HEK293 (cell line): ENCODE results near the gene ABHD10.

Experiments
- EGR2 ChIP-seq: fragments of 450-650 bp; formaldehyde crosslinking; IDR thresholded peaks from 2 replicates; pipeline ENCODE4 v1.5.1; 2016; ENCODE audit warnings: low read depth, missing biosample characterization, missing genetic modification characterization
- MEIS1 ChIP-seq: sonication (generic); formaldehyde crosslinking; IDR thresholded peaks from 2 replicates; pipeline ENCODE4 v1.8.1; 2022; ENCODE audit warnings: missing genetic modification reagents, mild to moderate bottlenecking, borderline replicate concordance
- ZNF391 ChIP-seq: fragments of 450-650 bp; formaldehyde crosslinking; IDR thresholded peaks from 2 replicates; pipeline ENCODE4 v1.5.1; 2016; ENCODE audit warnings: low read depth, missing biosample characterization, missing genetic modification characterization, borderline replicate concordance
- ZNF433 ChIP-seq: fragments of 450-650 bp; formaldehyde crosslinking; IDR thresholded peaks from 2 replicates; pipeline ENCODE4 v1.5.1; 2016; ENCODE audit warnings: missing biosample characterization, missing genetic modification characterization, low read depth
- TF ChIP-seq, protein P1 (sequence below): sonication (generic); formaldehyde crosslinking; IDR thresholded peaks from 2 replicates; pipeline ENCODE4 v1.8.1; 2022; ENCODE audit warnings: mild to moderate bottlenecking, moderate library complexity, missing genetic modification reagents
- TF ChIP-seq, protein P2 (sequence below): fragments of 450-650 bp; formaldehyde crosslinking; IDR thresholded peaks from 2 replicates; pipeline ENCODE4 v1.5.1; 2016; ENCODE audit warnings: missing biosample characterization, missing genetic modification characterization
- TF ChIP-seq, protein P3 (sequence below): fragments of 450-650 bp; formaldehyde crosslinking; IDR thresholded peaks from 2 replicates; pipeline ENCODE4 v1.5.1; 2017; ENCODE audit warnings: missing biosample characterization, missing genetic modification characterization

DNA sequence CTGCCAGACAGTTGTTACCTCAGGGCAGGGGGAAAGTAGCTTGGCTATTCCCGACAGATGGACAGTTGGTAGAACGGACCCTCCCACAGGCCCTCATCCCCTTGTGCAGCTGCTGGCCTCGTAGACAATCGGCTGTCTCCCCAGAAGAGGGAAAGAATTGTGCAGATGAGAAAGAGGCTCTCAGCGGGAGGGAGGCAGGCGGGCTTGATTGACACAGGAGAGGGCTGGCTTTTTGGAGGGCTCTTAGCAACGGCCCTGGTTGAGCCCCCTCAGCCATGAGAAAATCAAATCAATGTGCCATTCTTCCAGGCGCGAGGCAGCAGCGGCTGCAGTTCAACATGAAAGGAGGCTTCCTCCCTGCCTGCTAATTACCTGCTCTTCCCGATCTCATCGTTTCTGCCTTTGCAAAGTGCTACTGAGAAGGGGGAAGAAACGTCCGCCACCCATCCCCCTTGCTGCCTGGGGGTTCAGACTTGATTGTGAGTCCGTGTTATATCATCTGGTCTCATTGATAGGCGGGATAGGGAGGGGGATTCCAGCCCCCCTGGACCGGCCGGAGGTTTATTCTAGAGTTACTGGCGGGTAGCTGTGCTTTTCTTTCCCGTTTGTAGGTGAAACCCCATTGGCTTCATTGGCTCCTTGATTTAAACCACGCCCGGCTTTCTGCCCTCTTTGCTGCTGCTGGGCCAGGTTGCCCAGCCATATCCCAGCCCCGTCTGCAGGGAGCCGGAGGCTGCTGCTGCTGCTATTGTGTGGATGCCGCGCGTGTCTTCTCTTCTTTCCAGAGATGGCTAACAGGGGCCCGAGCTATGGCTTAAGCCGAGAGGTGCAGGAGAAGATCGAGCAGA lies 20.0 kb downstream of the ABHD10 start, which contains the start of gene TAGLN3:
- TF ChIP-seq, protein P1, sequence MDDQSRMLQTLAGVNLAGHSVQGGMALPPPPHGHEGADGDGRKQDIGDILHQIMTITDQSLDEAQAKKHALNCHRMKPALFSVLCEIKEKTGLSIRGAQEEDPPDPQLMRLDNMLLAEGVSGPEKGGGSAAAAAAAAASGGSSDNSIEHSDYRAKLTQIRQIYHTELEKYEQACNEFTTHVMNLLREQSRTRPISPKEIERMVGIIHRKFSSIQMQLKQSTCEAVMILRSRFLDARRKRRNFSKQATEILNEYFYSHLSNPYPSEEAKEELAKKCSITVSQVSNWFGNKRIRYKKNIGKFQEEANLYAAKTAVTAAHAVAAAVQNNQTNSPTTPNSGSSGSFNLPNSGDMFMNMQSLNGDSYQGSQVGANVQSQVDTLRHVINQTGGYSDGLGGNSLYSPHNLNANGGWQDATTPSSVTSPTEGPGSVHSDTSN (CRISPR knock-in tag), result no peak
- TF ChIP-seq MEIS1 (CRISPR knock-in tag) (no peak), EGR2 (tag by site-specific recombination) (no peak), ZNF433 (no peak), ZNF391 (tag by site-specific recombination) (no peak)
- TF ChIP-seq, protein P2, sequence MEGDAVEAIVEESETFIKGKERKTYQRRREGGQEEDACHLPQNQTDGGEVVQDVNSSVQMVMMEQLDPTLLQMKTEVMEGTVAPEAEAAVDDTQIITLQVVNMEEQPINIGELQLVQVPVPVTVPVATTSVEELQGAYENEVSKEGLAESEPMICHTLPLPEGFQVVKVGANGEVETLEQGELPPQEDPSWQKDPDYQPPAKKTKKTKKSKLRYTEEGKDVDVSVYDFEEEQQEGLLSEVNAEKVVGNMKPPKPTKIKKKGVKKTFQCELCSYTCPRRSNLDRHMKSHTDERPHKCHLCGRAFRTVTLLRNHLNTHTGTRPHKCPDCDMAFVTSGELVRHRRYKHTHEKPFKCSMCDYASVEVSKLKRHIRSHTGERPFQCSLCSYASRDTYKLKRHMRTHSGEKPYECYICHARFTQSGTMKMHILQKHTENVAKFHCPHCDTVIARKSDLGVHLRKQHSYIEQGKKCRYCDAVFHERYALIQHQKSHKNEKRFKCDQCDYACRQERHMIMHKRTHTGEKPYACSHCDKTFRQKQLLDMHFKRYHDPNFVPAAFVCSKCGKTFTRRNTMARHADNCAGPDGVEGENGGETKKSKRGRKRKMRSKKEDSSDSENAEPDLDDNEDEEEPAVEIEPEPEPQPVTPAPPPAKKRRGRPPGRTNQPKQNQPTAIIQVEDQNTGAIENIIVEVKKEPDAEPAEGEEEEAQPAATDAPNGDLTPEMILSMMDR, result no peak
- TF ChIP-seq, protein P3, sequence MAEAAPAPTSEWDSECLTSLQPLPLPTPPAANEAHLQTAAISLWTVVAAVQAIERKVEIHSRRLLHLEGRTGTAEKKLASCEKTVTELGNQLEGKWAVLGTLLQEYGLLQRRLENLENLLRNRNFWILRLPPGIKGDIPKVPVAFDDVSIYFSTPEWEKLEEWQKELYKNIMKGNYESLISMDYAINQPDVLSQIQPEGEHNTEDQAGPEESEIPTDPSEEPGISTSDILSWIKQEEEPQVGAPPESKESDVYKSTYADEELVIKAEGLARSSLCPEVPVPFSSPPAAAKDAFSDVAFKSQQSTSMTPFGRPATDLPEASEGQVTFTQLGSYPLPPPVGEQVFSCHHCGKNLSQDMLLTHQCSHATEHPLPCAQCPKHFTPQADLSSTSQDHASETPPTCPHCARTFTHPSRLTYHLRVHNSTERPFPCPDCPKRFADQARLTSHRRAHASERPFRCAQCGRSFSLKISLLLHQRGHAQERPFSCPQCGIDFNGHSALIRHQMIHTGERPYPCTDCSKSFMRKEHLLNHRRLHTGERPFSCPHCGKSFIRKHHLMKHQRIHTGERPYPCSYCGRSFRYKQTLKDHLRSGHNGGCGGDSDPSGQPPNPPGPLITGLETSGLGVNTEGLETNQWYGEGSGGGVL (tag by site-specific recombination), result no peak
